NCI-H345 (cell line): ENCODE measurements around the gene VEZT.
"Not testable (repeated sequence)": the region's sequence is repeated elsewhere in the genome, so short reads cannot be mapped to it uniquely, and the experiment has no call there.

Source experiments
- DNase-seq: peaks from one replicate; lab custom pipeline; 2025; lab: John Stamatoyannopoulos, UW

Gene VEZT

DNA sequence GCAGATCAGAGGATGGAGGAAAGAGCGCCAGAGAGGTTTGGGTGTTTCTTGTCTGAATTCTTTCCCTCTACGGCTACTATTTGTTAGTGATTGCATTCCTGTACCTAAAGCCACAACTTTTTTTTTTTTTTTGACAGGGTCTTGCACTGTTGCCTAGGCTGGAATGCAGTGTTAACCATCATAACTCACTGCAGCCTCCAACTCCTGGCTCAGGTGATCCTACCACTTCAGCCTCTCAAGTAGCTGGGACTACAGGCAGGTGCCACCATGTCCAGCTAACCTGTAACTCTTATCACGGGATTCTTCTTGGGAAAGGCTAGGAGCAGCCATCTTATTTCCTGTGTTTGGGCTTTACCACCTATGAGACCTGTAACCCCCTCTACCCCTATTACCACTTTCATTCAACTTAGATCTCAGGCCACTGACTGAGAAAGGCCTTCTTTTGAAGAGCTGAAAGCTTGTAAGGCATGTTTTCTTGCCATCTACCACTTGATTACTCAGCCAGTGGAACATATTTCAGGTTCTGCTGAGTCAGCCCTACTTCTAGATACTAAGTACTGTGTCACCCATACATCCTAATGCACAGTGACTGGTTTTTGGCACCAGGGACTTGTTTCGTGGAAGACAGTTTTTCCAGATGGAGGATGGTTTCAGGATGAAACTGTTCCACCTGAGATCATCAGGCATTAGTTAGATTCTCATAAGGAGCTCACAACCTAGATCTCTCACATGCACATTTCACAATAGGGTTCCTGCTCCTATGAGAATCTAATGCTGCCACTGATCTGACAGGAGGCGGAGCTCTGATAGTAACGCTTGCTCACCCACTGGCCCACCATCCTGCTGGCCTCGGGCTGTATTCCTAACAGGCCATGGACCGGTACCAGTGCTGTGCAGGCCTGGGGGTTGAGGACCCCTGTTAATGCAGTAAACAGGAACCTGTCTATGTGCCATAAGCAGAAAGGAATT, 6.9 kb downstream of the VEZT start:
- DNase-seq = no peak

- no peak for DNase-seq
These were observed 8.1 kb downstream of the VEZT start for GRCh38 chr12:95225645-95226212.

- no peak for DNase-seq
These were observed 10.3 kb downstream of the VEZT start for GRCh38 chr12:95227818-95228356.

DNA sequence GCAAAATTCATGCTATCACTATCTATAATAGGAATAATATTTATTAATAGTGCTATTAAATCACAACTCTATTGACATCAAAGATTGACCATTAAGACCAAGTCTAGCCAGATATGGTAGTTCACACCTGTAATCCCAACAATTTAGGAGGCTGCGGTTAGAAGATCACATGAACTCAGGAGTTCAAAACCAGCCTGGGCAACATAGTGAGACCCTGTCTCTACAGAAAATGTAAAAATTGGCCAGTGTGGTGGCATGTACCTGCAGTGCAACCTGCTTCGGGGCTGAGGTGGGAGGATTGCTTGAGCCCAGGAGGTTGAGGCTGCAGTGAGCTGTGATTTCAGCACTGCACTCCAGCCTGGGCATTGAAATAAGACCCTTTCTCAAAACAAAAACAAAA, 11.0 kb downstream of the VEZT start:
- no peak for DNase-seq

GRCh38 chr12:95229636-95230035, 12.0 kb downstream of the VEZT start:
- no peak for DNase-seq

GRCh38 chr12:95230313-95230712, 12.7 kb downstream of the VEZT start:
- DNase-seq = no peak

- DNase-seq = no peak
These were observed 13.6 kb downstream of the VEZT start for GRCh38 chr12:95231190-95231589.

DNA sequence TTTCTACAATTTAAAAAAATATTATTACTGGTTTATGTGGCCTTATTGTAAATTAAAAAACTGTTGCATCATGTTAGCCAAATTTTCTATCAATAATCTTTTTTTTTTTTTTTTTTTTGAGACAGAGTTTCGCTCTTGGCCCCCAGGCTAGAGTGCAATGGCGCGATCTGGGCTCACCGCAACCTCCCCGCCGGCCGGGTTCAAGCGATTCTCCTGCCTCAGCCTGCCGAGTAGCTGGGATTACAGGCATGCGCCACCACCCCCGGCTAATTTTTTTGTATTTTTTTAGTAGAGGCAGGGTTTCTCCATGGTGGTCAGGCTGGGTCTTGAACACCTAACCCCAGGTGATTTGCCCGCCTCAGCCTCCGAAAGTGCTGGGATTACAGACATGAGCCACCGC, 16.6 kb downstream of the VEZT start:
- not testable (repeated sequence) for DNase-seq

- DNase-seq = not testable (repeated sequence)
These were observed 18.0 kb downstream of the VEZT start for GRCh38 chr12:95235621-95236020.

GRCh38 chr12:95237315-95237714, 19.7 kb downstream of the VEZT start:
- no peak for DNase-seq

DNA sequence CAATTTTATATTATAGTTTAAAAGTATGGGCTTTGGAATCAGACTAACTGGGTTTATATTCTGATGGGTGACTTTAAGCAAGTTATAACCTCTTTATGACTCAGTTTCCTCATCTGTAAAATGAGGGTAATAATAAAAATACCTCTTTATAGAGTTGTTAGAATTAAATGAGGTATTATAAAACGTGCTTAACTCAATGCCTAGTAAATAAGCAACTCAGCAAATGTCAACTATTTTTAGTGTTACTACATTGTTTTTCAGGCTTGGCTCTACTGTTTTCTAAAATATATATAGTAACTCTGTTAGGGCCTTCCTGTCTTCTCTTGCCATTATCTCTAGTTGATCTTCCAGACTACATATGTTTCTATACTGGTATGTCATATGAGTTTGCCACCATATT, 20.5 kb downstream of the VEZT start:
- DNase-seq = no peak

- DNase-seq = no peak
These were observed 21.6 kb downstream of the VEZT start for GRCh38 chr12:95239216-95239615.

DNA sequence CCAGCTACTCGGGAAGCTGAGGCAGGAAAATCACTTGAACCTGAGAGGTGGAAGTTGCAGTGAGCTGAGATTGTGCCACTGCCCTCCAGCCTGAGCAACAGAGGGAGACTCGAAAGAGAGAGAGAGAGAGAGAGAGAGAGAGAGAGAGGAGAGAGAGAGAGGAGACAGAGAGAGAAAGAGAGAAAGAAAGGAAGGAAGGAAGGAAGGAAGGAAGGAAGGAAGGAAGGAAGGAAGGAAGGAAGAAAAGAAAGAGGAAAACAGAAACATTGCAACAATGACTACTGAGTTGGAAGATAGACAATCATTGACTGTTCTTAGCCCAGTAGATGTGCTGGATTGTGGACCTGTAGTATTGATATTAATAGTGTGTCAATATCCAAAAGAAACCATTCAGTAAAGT, 22.2 kb downstream of the VEZT start:
- not testable (repeated sequence) for DNase-seq

DNA sequence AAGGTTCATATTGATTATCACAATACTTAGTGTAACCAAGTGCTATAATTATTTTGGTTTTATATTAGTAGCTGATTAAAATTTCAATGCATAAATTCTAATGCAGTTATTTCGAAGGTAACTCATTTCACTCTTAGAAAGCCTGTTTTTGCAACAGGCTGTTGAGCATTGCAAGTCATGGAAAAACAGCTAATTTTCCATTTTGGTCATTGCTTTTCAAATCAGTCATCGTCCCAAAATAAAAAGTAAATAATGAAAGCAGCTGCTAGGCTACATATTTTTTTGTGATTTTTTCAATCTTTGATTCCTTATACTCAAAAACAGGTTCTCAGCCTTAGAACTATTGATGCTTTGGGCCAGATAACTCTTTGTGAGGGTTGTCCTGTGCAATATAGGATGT, 22.9 kb downstream of the VEZT start:
- DNase-seq = no peak

DNA sequence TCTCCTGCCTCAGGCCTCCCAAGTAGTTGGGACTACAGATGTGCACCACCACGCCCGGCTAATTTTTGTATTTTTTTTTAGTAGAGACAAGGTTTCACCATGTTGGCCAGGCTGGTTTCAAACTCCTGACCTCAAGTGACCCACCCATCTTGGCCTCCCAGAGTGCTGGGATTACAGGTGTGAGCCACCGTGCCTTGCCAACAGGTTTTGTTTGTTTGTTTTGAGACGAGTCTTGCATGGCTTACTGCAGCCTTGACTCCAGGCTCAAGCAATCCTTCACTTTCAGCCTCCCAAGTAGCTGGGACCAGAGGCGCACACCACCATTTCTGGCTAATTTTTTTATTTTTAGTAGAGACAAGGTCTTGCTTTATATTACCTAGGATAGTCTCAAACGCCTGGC, 23.5 kb downstream of the VEZT start:
- DNase-seq = not testable (repeated sequence)

DNA sequence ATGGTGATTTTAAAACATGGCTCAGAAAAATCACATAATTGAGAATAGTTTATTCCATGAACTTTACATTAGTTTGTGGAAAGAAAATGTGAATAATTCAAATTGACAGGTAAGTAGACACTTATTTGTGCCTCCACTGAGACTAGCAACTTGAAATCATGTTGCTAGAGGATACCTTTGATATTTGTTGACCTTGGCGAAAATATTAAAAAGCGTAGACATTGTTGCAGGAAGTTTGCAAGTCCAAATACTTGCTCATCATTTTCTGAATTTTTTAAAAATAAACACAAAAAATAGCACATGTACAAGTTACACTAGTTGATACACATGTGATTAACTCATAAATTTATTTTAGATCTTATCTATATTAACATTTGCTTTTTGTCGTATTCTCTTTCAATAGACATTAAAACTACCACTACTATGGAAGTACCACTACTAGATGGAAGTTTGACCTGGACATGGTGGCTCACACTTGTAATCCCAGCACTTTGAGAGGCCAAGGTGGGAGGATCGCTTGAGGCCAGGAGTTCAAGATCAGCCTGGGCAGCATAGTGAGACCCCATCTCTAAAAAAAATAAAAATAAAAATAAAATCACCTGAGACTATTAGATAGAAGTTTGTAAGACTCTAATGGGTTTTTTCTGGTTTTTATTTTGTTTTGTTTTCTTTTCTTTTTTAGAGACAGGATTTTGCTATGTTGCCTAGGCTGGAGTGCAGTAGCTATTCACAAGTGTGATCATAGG, 24.3 kb downstream of the VEZT start:
- DNase-seq = no peak

DNA sequence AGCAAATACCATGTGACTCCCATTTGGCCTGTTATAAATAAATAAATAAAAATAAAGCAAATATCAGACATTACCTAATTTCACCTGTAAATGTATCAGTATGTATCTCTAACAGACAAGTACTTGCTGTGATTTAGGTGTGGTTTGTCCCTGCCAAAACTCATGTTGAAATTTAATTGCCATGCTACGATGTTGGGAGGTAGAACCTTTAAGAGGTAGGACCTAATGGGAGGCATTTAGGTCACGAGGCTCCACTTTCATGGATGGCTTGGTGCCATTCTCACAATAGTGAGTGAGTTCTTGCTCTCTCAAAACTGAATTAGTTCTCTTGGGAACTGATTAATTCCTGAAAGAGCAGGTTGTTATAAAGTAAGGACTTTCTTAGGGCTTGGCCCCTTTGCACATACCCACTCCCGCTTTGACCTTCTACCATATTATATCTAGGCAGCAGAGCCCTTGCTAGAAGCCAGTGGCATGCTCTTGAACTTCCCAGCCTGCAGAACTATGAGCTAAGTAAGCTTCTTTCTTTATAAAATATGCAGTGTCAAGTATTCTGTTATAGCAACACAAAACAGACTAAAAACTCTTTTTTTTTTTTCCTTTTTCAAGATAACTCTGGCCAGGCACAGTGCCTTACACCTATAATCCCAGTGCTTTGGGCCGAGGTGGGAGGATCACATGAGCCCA, 26.0 kb downstream of the VEZT start:
- DNase-seq = no peak

GRCh38 chr12:95244350-95244749, 26.7 kb downstream of the VEZT start:
- no peak for DNase-seq

DNA sequence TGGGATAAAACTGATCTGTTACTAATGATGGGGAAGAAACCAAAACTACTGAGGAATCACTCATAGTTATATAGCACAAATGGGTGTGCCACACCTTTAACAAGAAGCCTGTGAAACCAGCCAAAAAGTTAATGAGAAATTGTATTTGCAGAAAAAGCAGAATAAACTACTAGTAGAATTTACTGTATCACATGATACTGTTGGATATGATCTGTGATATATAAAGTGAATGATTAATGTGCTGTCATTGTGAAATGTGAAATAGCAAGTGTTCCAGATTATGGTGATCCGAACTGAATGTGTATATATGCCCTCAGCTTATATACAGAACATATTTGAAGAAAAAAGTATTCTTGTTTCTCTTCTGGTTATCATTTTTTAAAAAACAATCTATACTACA, 30.5 kb downstream of the VEZT start:
- no peak for DNase-seq

- DNase-seq = no peak
These were observed 31.2 kb downstream of the VEZT start for GRCh38 chr12:95248604-95249360.

GRCh38 chr12:95253386-95253785, 35.8 kb downstream of the VEZT start:
- no peak for DNase-seq
